Measurements from ENCODE around the gene VAC14. TPM values are rescaled to one million over a fixed set of nuclear protein-coding genes. Genes with fewer than 3 reads are reported as not detected.

The VAC14 gene
- total RNA-seq, 1 donor from 2014 or later: 75.1 TPM

- Histone ChIP-seq H3K27me3 (no peaks in the 10 kb centered on the region), H3K9me3 (no peaks in the 10 kb centered on the region), H3K27ac (no peak overlapping the region), H3K4me1 (peaks cover 0 to 4% of the 10 kb centered on the region in 2 donors), H3K36me3 (peaks cover 6 to 7% of the 10 kb centered on the region in 2 donors), H3K4me3 (no peak overlapping the region)
- no peak for TF ChIP-seq CTCF (IDR thresholded peaks at IDR 0.05)
- intact Hi-C loops (cut with DNase I): loop anchor here (10.0 kb wide), 1 partner anchor 273 kb away; no protein-coding TSS in a partner anchor
- no peak for DNase-seq (ENCODE audit: low spot score in 2 of 2)
Observed at GRCh38 chr16:70657956-70658355, 143.0 kb downstream of the VAC14 start.

- no peak for DNase-seq (ENCODE audit: low spot score in 2 of 2)
- no peaks in the 10 kb centered on the region for H3K9me3 ChIP-seq
- peaks cover 3 to 4% of the 10 kb centered on the region in 2 donors for H3K36me3 ChIP-seq
- H3K4me3 ChIP-seq: no peak overlapping the region
- H3K27ac ChIP-seq: no peak overlapping the region
- no peaks in the 10 kb centered on the region for H3K27me3 ChIP-seq
- peaks cover 0 to 4% of the 10 kb centered on the region in 2 donors for H3K4me1 ChIP-seq
- no peak for TF ChIP-seq CTCF (IDR thresholded peaks at IDR 0.05)
- intact Hi-C loops (cut with DNase I): loop anchor here (10.0 kb wide), 1 partner anchor 272 kb away; no protein-coding TSS in a partner anchor
Observed at GRCh38 chr16:70656712-70657263, 144.2 kb downstream of the VAC14 start.

- Histone ChIP-seq H3K27ac (no peak overlapping the region), H3K9me3 (no peaks in the 10 kb centered on the region), H3K4me1 (peaks cover 0 to 4% of the 10 kb centered on the region in 2 donors), H3K4me3 (no peak overlapping the region), H3K27me3 (no peaks in the 10 kb centered on the region), H3K36me3 (peaks cover 3 to 4% of the 10 kb centered on the region in 2 donors)
- DNase-seq (ENCODE audit: low spot score in 2 of 2): peak in 1 of 2 donors; percentile 51
- no peak for TF ChIP-seq CTCF (IDR thresholded peaks at IDR 0.05)
- intact Hi-C loops (cut with DNase I): loop anchor here (10.0 kb wide), 1 partner anchor 271 kb away; no protein-coding TSS in a partner anchor
Observed at GRCh38 chr16:70656065-70656711, 144.8 kb downstream of the VAC14 start.

- peak; percentile 80 to 94 (median 92) for TF ChIP-seq CTCF (IDR thresholded peaks at IDR 0.05)
- Histone ChIP-seq H3K36me3 (peaks cover 3 to 4% of the 10 kb centered on the region in 2 donors), H3K27me3 (no peaks in the 10 kb centered on the region), H3K4me1 (peaks cover 0 to 4% of the 10 kb centered on the region in 2 donors), H3K9me3 (no peaks in the 10 kb centered on the region), H3K27ac (peak overlapping the region; percentile 12 to 41), H3K4me3 (peak overlapping the region in 1 of 2 donors; percentile 40)
- DNase-seq (ENCODE audit: low spot score in 2 of 2): peak in 1 of 2 donors; percentile 93
- intact Hi-C loops (cut with DNase I): loop anchor here (1.0 to 10.0 kb wide), 2 partner anchors 125 to 269 kb away; no protein-coding TSS in a partner anchor
Observed at GRCh38 chr16:70653809-70654771, 146.9 kb downstream of the VAC14 start.

- peak in 1 of 2 donors; percentile 55 for DNase-seq (ENCODE audit: low spot score in 2 of 2)
- Histone ChIP-seq H3K4me1 (peaks cover 0 to 7% of the 10 kb centered on the region in 2 donors), H3K4me3 (no peak overlapping the region), H3K27me3 (no peaks in the 10 kb centered on the region), H3K36me3 (peaks cover 3 to 4% of the 10 kb centered on the region in 2 donors), H3K9me3 (no peaks in the 10 kb centered on the region), H3K27ac (peak overlapping the region in 1 of 2 donors; percentile 29)
- TF ChIP-seq CTCF (IDR thresholded peaks at IDR 0.05): no peak
- intact Hi-C loops (cut with DNase I): loop anchor here (1.0 to 10.0 kb wide), 2 partner anchors 124 to 269 kb away; no protein-coding TSS in a partner anchor
Observed at GRCh38 chr16:70653406-70653805, 147.6 kb downstream of the VAC14 start.

Measured in ascending aorta (tissue), 2 donors.